GM19238 (cell line): ENCODE data around the gene MAP3K6.

Experiments
- DNase-seq: peaks from one replicate; pipeline ENCODE4 v3.0.0; 2011; ENCODE audit warnings: low spot score; ENCODE audit not compliant: insufficient read length

Gene MAP3K6

GRCh38 chr1:27379564-27380122, 12.9 kb upstream of the MAP3K6 start:
- DNase-seq, result no peak

GRCh38 chr1:27377760-27378495, 11.2 kb upstream of the MAP3K6 start:
- DNase-seq, result no peak

GRCh38 chr1:27374362-27375086, 7.8 kb upstream of the MAP3K6 start, which contains the start of gene FCN3:
FCN3 (minus strand) TSS chr1:27374824; CDS start chr1:27374818, 6 bp downstream.
- DNase-seq, result no peak

- no peak for DNase-seq
Observed at GRCh38 chr1:27372808-27373690, 6.3 kb upstream of the MAP3K6 start.

GRCh38 chr1:27372022-27372807, 5.5 kb upstream of the MAP3K6 start:
- no peak for DNase-seq

GRCh38 chr1:27368869-27369582, 2.3 kb upstream of the MAP3K6 start:
- DNase-seq, result no peak

- no peak for DNase-seq
Observed at GRCh38 chr1:27367160-27367650, 444 bp upstream of the MAP3K6 start.

- peak; percentile 75 for DNase-seq
Observed at GRCh38 chr1:27366113-27366410, 699 bp downstream of the MAP3K6 start.

- DNase-seq, result peak; percentile 92
Observed at GRCh38 chr1:27365372-27366112, 1.2 kb downstream of the MAP3K6 start.

- DNase-seq, result no peak
Observed at GRCh38 chr1:27364696-27365371, 1.9 kb downstream of the MAP3K6 start.

GRCh38 chr1:27363766-27364695, 2.7 kb downstream of the MAP3K6 start:
- no peak for DNase-seq

- DNase-seq, result no peak
Observed at GRCh38 chr1:27361553-27361952, 5.2 kb downstream of the MAP3K6 start.

- DNase-seq, result no peak
Observed at GRCh38 chr1:27361044-27361402, 5.7 kb downstream of the MAP3K6 start.

GRCh38 chr1:27360159-27361043, 6.4 kb downstream of the MAP3K6 start:
- DNase-seq, result no peak

- no peak for DNase-seq
Observed at GRCh38 chr1:27359822-27360158, 7.0 kb downstream of the MAP3K6 start.

- DNase-seq, result no peak
Observed at GRCh38 chr1:27358928-27359313, 7.8 kb downstream of the MAP3K6 start.
